GM19397 (cell line): Measurements from ENCODE around the gene MYCN.

Source experiments
- ATAC-seq: cut with Tn5 transposase; IDR thresholded peaks from one replicate; pipeline ENCODE4 v1.9.1; 2021; ENCODE audit warnings: mild to moderate bottlenecking, moderate library complexity; ENCODE audit not compliant: unreplicated experiment

Gene MYCN

GRCh38 chr2:15974565-15975260 lies 34.4 kb downstream of the MYCN start:
- ATAC-seq = no peak

GRCh38 chr2:15975261-15975600 lies 34.9 kb downstream of the MYCN start:
- no peak for ATAC-seq

GRCh38 chr2:15975676-15976075 lies 35.3 kb downstream of the MYCN start:
- ATAC-seq = no peak

GRCh38 chr2:15976354-15976753 lies 36.0 kb downstream of the MYCN start:
- no peak for ATAC-seq

GRCh38 chr2:15979051-15979758 lies 38.9 kb downstream of the MYCN start:
- no peak for ATAC-seq

DNA sequence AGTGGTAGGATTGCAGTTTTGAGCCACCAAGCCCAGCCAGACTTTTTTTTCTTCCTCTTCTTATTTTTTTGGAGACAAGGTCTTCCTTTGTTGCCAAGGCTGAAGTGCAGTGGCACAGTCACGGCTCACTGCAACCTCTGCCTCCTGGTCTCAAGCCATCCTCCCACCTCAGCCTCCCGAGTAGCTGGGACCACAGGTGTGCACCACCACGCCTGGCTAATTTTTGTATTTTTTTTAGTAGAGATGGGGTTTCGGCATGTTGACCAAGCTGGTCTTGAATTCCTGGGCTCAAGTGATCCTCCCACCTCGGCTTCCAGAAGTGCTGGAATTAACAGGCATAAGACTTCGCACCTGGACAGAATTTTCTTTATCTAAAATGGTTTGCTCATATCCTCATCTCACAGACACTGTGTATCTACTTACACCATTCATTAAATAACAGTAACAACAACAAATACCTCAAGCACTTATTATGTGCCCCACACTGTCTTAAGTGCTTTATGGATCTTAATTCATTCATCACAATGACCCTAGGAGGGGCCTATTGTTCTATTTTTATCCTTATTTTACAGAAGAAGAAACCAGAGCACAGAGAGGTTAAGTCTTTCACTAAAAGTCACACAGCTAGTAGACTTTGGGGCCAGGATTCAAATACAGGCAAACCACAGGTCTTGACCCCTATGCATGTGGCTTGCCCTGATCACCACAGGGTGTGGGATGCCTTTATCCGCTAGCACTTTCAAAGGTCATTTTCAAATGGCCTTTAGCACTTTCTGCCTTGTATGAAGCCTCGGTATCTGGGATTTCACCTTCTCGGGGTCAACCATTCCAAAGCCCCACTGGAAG lies 39.6 kb downstream of the MYCN start:
- no peak for ATAC-seq

GRCh38 chr2:15980605-15981098 lies 40.3 kb downstream of the MYCN start:
- ATAC-seq = no peak

- ATAC-seq = no peak
These were observed 41.3 kb downstream of the MYCN start for GRCh38 chr2:15981646-15982045.

DNA sequence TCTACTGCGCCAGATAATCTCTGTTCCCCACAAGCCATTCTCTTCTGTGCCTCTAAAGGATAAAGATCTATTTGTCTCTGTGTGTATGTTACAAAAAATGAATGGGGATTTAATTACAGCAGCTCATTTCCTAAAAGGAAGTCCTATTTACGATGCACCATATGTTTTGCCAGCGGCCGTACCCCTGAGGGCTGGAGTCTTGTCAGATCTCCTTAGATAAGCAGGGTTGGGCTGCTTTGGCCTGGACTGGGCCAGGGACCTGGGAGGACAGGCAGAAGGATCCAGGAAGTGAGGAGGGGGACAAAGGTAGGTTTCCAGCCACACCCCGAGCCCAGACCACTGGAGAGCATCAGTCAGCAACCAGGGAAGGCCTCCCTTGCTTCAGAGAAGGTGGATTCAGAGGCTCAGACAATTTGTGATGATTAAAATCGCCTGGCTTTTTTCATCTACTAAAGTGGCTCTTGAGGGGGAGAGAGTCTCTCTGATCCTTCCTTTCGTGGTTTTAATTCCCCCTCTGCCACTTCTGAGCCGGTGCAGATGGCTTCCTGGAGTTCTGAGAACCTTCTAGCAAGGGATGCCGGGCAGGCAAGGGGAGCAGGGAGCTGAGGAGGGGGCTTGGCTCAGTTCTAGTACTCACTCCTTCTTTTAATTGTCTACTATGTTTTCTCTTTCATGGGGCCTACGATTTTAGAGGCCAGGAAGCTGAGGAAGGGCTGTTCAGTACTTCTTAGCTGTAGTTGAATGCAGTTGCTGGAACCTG lies 42.1 kb downstream of the MYCN start:
- no peak for ATAC-seq

GRCh38 chr2:15983496-15983895 lies 43.1 kb downstream of the MYCN start:
- ATAC-seq = no peak

DNA sequence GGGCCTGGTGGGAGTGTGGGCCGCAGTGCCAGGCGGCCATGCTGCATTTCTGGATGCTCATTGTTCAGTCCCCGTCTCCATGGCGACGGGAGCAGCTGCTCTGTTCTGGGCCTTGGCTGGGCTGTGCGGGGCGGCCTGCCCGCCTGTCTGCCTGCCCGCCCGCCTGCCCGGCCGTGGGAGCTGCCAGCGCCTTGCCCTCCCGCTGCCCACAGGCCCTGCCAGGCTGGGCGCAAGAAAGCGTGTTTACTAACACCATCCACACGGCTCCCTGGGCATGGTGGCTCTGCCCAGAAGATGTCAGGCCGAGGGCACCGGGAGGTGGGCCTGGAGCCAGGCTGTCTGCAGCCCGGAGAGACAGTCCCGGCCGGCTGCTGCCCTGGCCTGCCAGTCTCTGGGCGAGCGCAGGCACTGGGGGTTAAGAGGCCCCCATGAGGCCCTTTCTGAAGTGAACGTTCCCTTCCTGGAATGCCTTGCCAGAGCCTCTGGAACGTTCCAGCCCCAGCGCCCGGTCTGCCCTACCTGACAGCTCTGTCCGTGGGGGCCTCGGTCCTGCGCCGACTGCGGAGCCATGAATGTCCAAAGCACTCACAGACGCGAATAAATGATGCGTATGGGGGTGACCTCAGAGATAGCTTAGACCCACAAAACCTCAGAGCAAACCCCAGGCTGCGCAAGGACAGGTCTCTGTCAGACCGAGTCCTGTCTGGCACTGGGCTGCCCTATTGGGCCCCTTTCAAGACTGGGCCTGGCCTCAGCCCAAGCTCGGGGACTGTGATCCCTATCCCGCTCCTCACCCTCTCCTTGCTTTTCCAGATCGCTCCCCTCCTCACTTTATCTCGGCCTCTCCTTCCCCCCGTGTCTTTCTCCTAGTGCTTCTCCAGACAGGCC lies 44.3 kb downstream of the MYCN start:
- ATAC-seq = no peak

DNA sequence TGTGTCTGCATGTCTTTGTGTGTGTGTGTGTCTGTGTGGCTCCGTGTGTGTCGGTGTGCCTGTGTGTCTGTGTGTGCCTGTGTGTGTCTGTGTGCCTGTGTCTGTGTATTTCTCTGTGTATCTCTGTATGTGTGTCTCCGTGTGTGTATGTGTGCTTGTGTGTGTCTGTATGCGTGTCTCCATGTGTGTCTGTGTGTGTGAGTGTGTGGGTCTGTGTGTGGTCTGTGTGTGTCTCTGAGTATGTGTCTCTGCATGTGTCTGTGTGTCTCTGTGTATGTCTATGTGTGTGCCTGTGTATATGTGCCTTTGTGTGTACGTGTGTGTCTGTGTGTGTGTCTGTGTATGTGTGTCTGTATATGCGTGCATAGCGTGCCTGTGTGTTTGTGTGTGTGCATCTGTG lies 45.2 kb downstream of the MYCN start:
- ATAC-seq = no peak

- ATAC-seq = no peak
These were observed 45.8 kb downstream of the MYCN start for GRCh38 chr2:15986068-15986560.

- ATAC-seq = no peak
These were observed 46.3 kb downstream of the MYCN start for GRCh38 chr2:15986644-15987043.

DNA sequence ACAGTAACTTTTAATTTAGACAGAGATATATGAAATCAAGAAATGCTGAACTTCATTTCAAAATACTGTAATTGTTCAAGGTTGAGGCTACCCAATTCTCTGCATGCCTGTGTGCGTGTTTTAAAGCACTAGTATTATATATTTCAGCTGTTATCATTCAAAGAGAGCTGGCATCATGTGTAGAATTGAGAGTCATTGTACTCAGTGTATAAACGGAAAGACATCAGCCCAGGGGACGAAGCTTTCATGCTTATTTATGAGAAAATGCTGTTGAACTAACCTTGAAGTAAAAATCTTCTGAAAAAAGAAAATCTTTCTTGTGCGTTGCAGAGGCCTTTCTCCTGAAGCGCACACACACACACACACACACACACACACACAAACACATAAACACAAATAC lies 48.4 kb downstream of the MYCN start:
- ATAC-seq = no peak

GRCh38 chr2:15989559-15989958 lies 49.2 kb downstream of the MYCN start:
- no peak for ATAC-seq

GRCh38 chr2:15990151-15991101 lies 50.1 kb downstream of the MYCN start:
- ATAC-seq = no peak

DNA sequence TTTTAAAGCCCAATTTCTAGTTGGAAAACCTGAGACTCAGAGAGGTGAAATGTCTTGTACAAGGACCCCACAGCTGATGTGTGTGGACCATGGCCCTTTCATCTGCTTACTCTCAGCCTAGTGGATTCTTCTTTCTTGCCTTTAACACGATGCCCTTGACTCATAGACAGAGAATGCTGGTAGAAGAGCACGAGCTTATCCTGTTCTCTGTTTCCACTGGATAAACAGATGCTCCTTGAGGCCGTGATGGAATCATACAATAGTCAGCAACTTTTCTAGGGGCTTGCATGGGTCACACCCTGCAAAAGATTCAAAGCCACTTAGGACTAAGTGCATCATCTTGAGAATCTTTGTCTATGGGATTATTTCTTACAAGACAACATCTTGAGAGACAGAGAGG lies 50.9 kb downstream of the MYCN start:
- no peak for ATAC-seq
